Osteoblast (primary cell): ENCODE data around the gene TRMT2A. TPM values are rescaled to one million over a fixed set of nuclear protein-coding genes. Genes with fewer than 3 reads are reported as not detected.

Experiments
- DNase-seq: peaks from one replicate; pipeline ENCODE4 v3.0.0; 2011; ENCODE audit warnings: low spot score, mixed read lengths; ENCODE audit not compliant: insufficient read length; ENCODE audit errors: missing footprints
- H2AFZ ChIP-seq: 2 replicates; pipeline ENCODE4 v1.6.0; 2011; ENCODE audit warnings: mild to moderate bottlenecking, low read length
- H3K27ac ChIP-seq: 2 replicates; pipeline ENCODE4 v1.5.1; 2011; ENCODE audit warnings: mild to moderate bottlenecking, low read depth, low read length, moderate library complexity
- H3K27me3 ChIP-seq: 2 replicates; pipeline ENCODE4 v1.6.0; 2012; ENCODE audit warnings: mild to moderate bottlenecking, control low read depth, inconsistent platforms, low read length, moderate library complexity; ENCODE audit not compliant: insufficient read depth
- H3K36me3 ChIP-seq: 2 replicates; pipeline ENCODE4 v1.5.1; 2011; ENCODE audit warnings: mild to moderate bottlenecking, low read length, control low read depth, moderate library complexity; ENCODE audit not compliant: insufficient read depth
- H3K4me1 ChIP-seq: 2 replicates; pipeline ENCODE4 v1.5.1; 2011; ENCODE audit warnings: mild to moderate bottlenecking, low read length, control low read depth, moderate library complexity; ENCODE audit not compliant: insufficient read depth
- H3K4me2 ChIP-seq: 2 replicates; pipeline ENCODE4 v1.6.0; 2011; ENCODE audit warnings: mild to moderate bottlenecking, low read length; ENCODE audit not compliant: insufficient read depth
- H3K4me3 ChIP-seq: fragments of 200-600 bp; sonication (generic); 3 replicates; pipeline ENCODE4 v1.5.1; 2012; ENCODE audit warnings: mild to moderate bottlenecking, low read length, inconsistent platforms; ENCODE audit not compliant: insufficient read depth
- H3K79me2 ChIP-seq: 2 replicates; pipeline ENCODE4 v1.6.0; 2012; ENCODE audit warnings: mild to moderate bottlenecking, low read length, control low read depth, inconsistent platforms; ENCODE audit not compliant: insufficient read depth
- H3K9me3 ChIP-seq: 2 replicates; pipeline ENCODE4 v1.5.1; 2011; ENCODE audit warnings: low read depth, low read length, control low read depth
- H4K20me1 ChIP-seq: 2 replicates; pipeline ENCODE4 v1.6.0; 2012; ENCODE audit warnings: mild to moderate bottlenecking, low read length, control low read depth; ENCODE audit not compliant: insufficient read depth
- CTCF ChIP-seq: IDR thresholded peaks from 2 replicates; pipeline ENCODE4 v1.5.1; 2011; ENCODE audit warnings: mild to moderate bottlenecking, low read depth, low read length, moderate library complexity; ENCODE audit errors: extremely low read depth
- total RNA-seq: library from RNA; depleted of rRNA; stranded (reverse); fragments of >200 nt; gene quantifications from 2 replicates; pipeline ENCODE4 v1.2.3, GENCODE V29; 2012

Gene TRMT2A
- total RNA-seq, 1 donor: 43.8 TPM

GRCh38 chr22:20131597-20131858 lies 14.5 kb upstream of the TRMT2A start, which contains the start of gene ZDHHC8:
ZDHHC8 (plus strand) TSS chr22:20131804; CDS start chr22:20131948, 144 bp downstream.
- H3K27me3 ChIP-seq: no peaks in the 10 kb centered on the region
- peaks cover 35% of the 10 kb centered on the region for H4K20me1 ChIP-seq
- TF ChIP-seq CTCF: no peak
- H3K9me3 ChIP-seq: no peaks in the 10 kb centered on the region
- H3K4me1 ChIP-seq: peaks cover 10% of the 10 kb centered on the region
- H3K4me3 ChIP-seq: peak within 1 kb of the TSS; percentile 82
- peak within 1 kb of the TSS; percentile 59 for H2AFZ ChIP-seq
- H3K36me3 ChIP-seq: peaks cover 12% of the 10 kb centered on the region
- peak within 1 kb of the TSS; percentile 88 for H3K4me2 ChIP-seq
- H3K79me2 ChIP-seq: peaks cover 46% of the 10 kb centered on the region
- DNase-seq: peak; percentile 94
- H3K27ac ChIP-seq: peak within 1 kb of the TSS; percentile 37

GRCh38 chr22:20130731-20131596 lies 13.9 kb upstream of the TRMT2A start:
- peaks cover 18% of the 10 kb centered on the region for H3K36me3 ChIP-seq
- H4K20me1 ChIP-seq: peaks cover 29% of the 10 kb centered on the region
- DNase-seq: peak; percentile 99
- H3K4me2 ChIP-seq: peak overlapping the region; percentile 75
- peaks cover 10% of the 10 kb centered on the region for H3K4me1 ChIP-seq
- TF ChIP-seq CTCF: no peak
- H3K4me3 ChIP-seq: peak overlapping the region; percentile 77
- no peaks in the 10 kb centered on the region for H3K27me3 ChIP-seq
- no peak overlapping the region for H3K27ac ChIP-seq
- peak overlapping the region; percentile 59 for H2AFZ ChIP-seq
- peaks cover 41% of the 10 kb centered on the region for H3K79me2 ChIP-seq
- no peaks in the 10 kb centered on the region for H3K9me3 ChIP-seq

GRCh38 chr22:20130319-20130718 lies 13.3 kb upstream of the TRMT2A start:
- H3K4me2 ChIP-seq: peak overlapping the region; percentile 75
- H3K4me3 ChIP-seq: peak overlapping the region; percentile 77
- H3K36me3 ChIP-seq: peaks cover 24% of the 10 kb centered on the region

More at GRCh38 chr22:20130319-20130718, 13.3 kb upstream of the TRMT2A start:
- no peak for TF ChIP-seq CTCF
- no peaks in the 10 kb centered on the region for H3K27me3 ChIP-seq
- peaks cover 25% of the 10 kb centered on the region for H4K20me1 ChIP-seq
- H3K9me3 ChIP-seq: no peaks in the 10 kb centered on the region
- DNase-seq: no peak
- peaks cover 10% of the 10 kb centered on the region for H3K4me1 ChIP-seq
- peaks cover 34% of the 10 kb centered on the region for H3K79me2 ChIP-seq
- H3K27ac ChIP-seq: no peak overlapping the region
- H2AFZ ChIP-seq: no peak overlapping the region
